NT2/D1 (cell line): ENCODE data around the gene LTF.

Source experiments
- YY1 ChIP-seq: IDR thresholded peaks from 2 replicates; pipeline ENCODE4 v1.6.1; 2011; ENCODE audit not compliant: insufficient read length, insufficient read depth
- ZNF274 ChIP-seq: IDR thresholded peaks from 2 replicates; pipeline ENCODE4 v1.6.1; 2011; ENCODE audit warnings: mild to moderate bottlenecking, low read depth, low read length

DNA sequence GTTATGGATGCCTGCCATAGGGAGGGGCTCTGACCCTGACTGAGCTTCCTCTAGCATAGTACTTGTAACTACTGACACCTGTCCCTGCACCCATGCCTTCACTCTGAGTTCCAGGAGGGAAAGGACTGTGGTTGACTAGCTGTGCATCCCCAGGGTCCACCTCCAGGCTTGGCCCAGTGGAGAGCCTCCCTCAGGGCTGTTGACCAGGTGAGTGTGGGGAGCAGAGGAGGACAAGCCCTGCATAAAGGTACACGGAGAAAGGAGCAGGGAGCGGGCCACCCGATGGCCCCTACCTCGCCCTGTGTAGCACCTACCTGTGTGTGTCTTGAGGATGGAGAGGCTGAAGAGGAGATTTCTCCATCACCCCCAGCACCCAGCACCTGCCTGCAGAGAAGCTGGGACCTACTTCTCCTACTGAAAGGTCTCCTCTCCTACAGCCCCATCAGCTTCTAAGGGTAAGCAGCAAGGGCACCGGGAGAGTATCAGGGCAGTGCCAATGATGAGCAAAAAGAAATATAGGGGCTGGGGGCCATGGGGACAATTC, 6.7 kb upstream of the LTF start:
- no peak for TF ChIP-seq YY1
- no peak for TF ChIP-seq ZNF274
